GM12878 (cell line): Measurements from ENCODE around the gene TBC1D1. TPM values are rescaled to one million over a fixed set of nuclear protein-coding genes. Genes with fewer than 3 reads are reported as not detected.

Experiments used
- ATAC-seq: fragments of 200-7000 bp; cut with Tn5 transposase; 3 replicates; pipeline ENCODE4 v1.9.1; 2020; ENCODE audit warnings: mild to moderate bottlenecking, moderate library complexity
- BruUV-seq: library from RNA; stranded (reverse); fragments of 400-500 nt; replicated peaks from 2 replicates; lab custom pipeline; 2021; lab: Mats Ljungman, UMichigan
- CTCF ChIA-PET: fragments of 300-600 bp; sonication (Branson Sonifier 250); formaldehyde crosslinking; extraction: SDS; loops from one replicate; lab custom pipeline; 2021; ENCODE audit warnings: inconsistent platforms; lab: Yijun Ruan, JAX
- POLR2A ChIA-PET: fragments of 350-600 bp; formaldehyde crosslinking; extraction: SDS; loops from one replicate; lab custom pipeline; 2021; ENCODE audit warnings: inconsistent platforms; lab: Charles Lee
- RAD21 ChIA-PET: fragments of 300-600 bp; sonication (Branson Sonifier 250); formaldehyde crosslinking; loops from one replicate; lab custom pipeline; 2023; ENCODE audit warnings: antibody characterized with exemption; ENCODE audit not compliant: unreplicated experiment; lab: Charles Lee
- SMC1A ChIA-PET: fragments of 300-600 bp; sonication (Branson Sonifier 250); formaldehyde crosslinking; loops from one replicate; lab custom pipeline; 2023; ENCODE audit not compliant: unreplicated experiment, uncharacterized antibody; lab: Charles Lee
- DNase-seq: peaks from one replicate; pipeline ENCODE4 v3.0.0-alpha.2; 2011; ENCODE audit warnings: low read depth, low spot score
- FAIRE-seq: peaks from 3 replicates; lab custom pipeline; 2011; peaks lifted over from hg19 to GRCh38; lab: Jason Lieb, UNC
- H2AFZ ChIP-seq: 2 replicates; pipeline ENCODE4 v1.6.0; 2011; ENCODE audit warnings: low read depth, low read length, control low read depth; ENCODE audit not compliant: control insufficient read depth
- H3K27ac ChIP-seq: 2 replicates; pipeline ENCODE4 v1.5.1; 2011; ENCODE audit warnings: control low read depth; ENCODE audit not compliant: control insufficient read depth, insufficient read depth
- H3K27me3 ChIP-seq, 2 experiments: replicated peaks in 1 of 2; 2 replicates each; pipeline versions ENCODE4 v1.6.0 to v1.6.1; 2011; ENCODE audit warnings: low read length in 1 of 2; ENCODE audit not compliant: control insufficient read depth in 2 of 2, insufficient read depth in 2 of 2
- H3K36me3 ChIP-seq, 2 experiments: 2 replicates each; pipeline ENCODE4 v1.5.1; 2011; ENCODE audit warnings: low read length in 1 of 2; ENCODE audit not compliant: control insufficient read depth in 2 of 2, insufficient read depth in 2 of 2
- H3K4me1 ChIP-seq: 2 replicates; pipeline ENCODE4 v1.6.1; 2011; ENCODE audit warnings: mild to moderate bottlenecking, low read length, moderate library complexity, mixed read lengths; ENCODE audit not compliant: control insufficient read depth, insufficient read depth
- H3K4me2 ChIP-seq: 2 replicates; pipeline ENCODE4 v1.6.0; 2011; ENCODE audit warnings: control low read depth; ENCODE audit not compliant: control insufficient read depth, insufficient read depth
- H3K4me3 ChIP-seq: fragments of 200-600 bp; sonication (generic); 2 replicates; pipeline ENCODE4 v1.5.1; 2016
- H3K79me2 ChIP-seq: 2 replicates; pipeline ENCODE4 v1.6.0; 2011; ENCODE audit warnings: low read length; ENCODE audit not compliant: control insufficient read depth, insufficient read depth
- H3K9ac ChIP-seq: 2 replicates; pipeline ENCODE4 v1.8.0; 2011; ENCODE audit warnings: low read length, control low read depth, mixed read lengths; ENCODE audit not compliant: control insufficient read depth, insufficient read depth
- H3K9me3 ChIP-seq: replicated peaks from 3 replicates; pipeline ENCODE4 v1.5.1; 2011; ENCODE audit warnings: mild to moderate bottlenecking, low read length; ENCODE audit not compliant: control insufficient read depth, insufficient read depth
- H4K20me1 ChIP-seq: 2 replicates; pipeline ENCODE4 v1.6.0; 2011; ENCODE audit not compliant: control insufficient read depth, insufficient read depth
- BACH1 ChIP-seq: fragments of 450-650 bp; IDR thresholded peaks from 2 replicates; pipeline ENCODE4 v1.6.1; 2017; ENCODE audit warnings: mild to moderate bottlenecking, borderline replicate concordance
- DPF2 ChIP-seq: fragments of 450-650 bp; IDR thresholded peaks from 2 replicates; pipeline ENCODE4 v1.6.1; 2017; ENCODE audit warnings: mild to moderate bottlenecking
- GABPA ChIP-seq: IDR thresholded peaks from 2 replicates; pipeline ENCODE4 v1.6.1; 2014; ENCODE audit warnings: antibody characterized with exemption, low read depth, mild to moderate bottlenecking, inconsistent platforms
- GATAD2B ChIP-seq: fragments of 450-650 bp; conservative IDR thresholded peaks from 2 replicates; pipeline ENCODE4 v1.6.1; 2017; ENCODE audit warnings: low read depth, mild to moderate bottlenecking, moderate library complexity
- MXI1 ChIP-seq: fragments of 150-350 bp; IDR thresholded peaks from 2 replicates; pipeline ENCODE4 v1.6.1; 2011; ENCODE audit warnings: low read depth, mild to moderate bottlenecking, inconsistent platforms, low read length, improper control_type of control experiment
- NFIC ChIP-seq: IDR thresholded peaks from 2 replicates; pipeline ENCODE4 v1.6.1; 2012; ENCODE audit warnings: low read depth, mild to moderate bottlenecking, inconsistent platforms, low read length, moderate library complexity
- PAX8 ChIP-seq: fragments of 450-650 bp; IDR thresholded peaks from 2 replicates; pipeline ENCODE4 v1.6.1; 2017; ENCODE audit warnings: mild to moderate bottlenecking, moderate library complexity
- RFX5 ChIP-seq: IDR thresholded peaks from 2 replicates; pipeline ENCODE4 v1.6.1; 2011; ENCODE audit warnings: low read depth, low read length, improper control_type of control experiment
- STAT1 ChIP-seq: fragments of 450-650 bp; conservative IDR thresholded peaks from 2 replicates; pipeline ENCODE4 v1.6.1; 2014; ENCODE audit warnings: antibody characterized with exemption, mild to moderate bottlenecking
- ZBTB11 ChIP-seq: fragments of 450-650 bp; formaldehyde crosslinking; IDR thresholded peaks from 2 replicates; pipeline ENCODE4 v1.5.0; 2022; ENCODE audit warnings: mild to moderate bottlenecking, missing genetic modification characterization
- ZNF217 ChIP-seq: fragments of 450-650 bp; IDR thresholded peaks from 2 replicates; pipeline ENCODE4 v1.6.1; 2017; ENCODE audit warnings: antibody characterized with exemption, mild to moderate bottlenecking
- ZNF24 ChIP-seq: fragments of 450-650 bp; IDR thresholded peaks from 2 replicates; pipeline ENCODE4 v1.6.1; 2017; ENCODE audit warnings: antibody characterized with exemption, mild to moderate bottlenecking
- WGBS: methylation state at CpG from one replicate; pipeline ENCODE4 v1.1.6; 2016; ENCODE audit warnings: low lambda C conversion rate; ENCODE audit not compliant: insufficient replicate concordance, insufficient coverage; ENCODE audit errors: missing lambda C conversion rate; 5-methylcytosine and 5-hydroxymethylcytosine counted together
- in situ Hi-C: fragments of 300-500 bp; cut with MboI; formaldehyde crosslinking; loops from 9 replicates; pipeline ENCODE4 v1.14.3; 2018; ENCODE audit warnings: mixed read lengths
- intact Hi-C: fragments of 100-400 bp; cut with micrococcal nuclease; formaldehyde crosslinking; loops from one replicate; pipeline ENCODE4 v1.14.2; 2022; ENCODE audit not compliant: unreplicated experiment
- polyA plus RNA-seq, 11 experiments: library from polyadenylated mRNA; depleted of rRNA in 4 of 11; unstranded in 6 of 11; stranded (reverse) in 5 of 11; fragments of >200 nt; fragmentation: Nextera tagmentation in 4 of 11; fragmentation: Illumina TruSeq in 1 of 11; extraction: Ambion mirVana in 4 of 11; extraction: Trizol in 1 of 11; gene quantifications; 1 replicate in 1 of 11; 2 replicates in 10 of 11; pipeline versions ENCODE4 v1.2.1 to v1.2.3, GENCODE V29; 2011 to 2016; ENCODE audit warnings: inconsistent platforms in 2 of 11, missing spikeins in 2 of 11, low read depth in 1 of 11
- total RNA-seq, 4 experiments: library from RNA; depleted of rRNA in 3 of 4; stranded (reverse); fragments of >200 nt in 3 of 4; fragmentation: Illumina TruSeq in 1 of 4; extraction: Trizol in 1 of 4; gene quantifications; 2 replicates each; pipeline versions ENCODE4 v1.2.1 to v1.2.3, GENCODE V29; 2013 to 2021
- TF ChIP-seq, protein P1 (sequence below): fragments of 450-650 bp; formaldehyde crosslinking; IDR thresholded peaks from 2 replicates; pipeline ENCODE4 v1.4.0; 2020; ENCODE audit warnings: mild to moderate bottlenecking, moderate library complexity
- TF ChIP-seq, protein P2 (sequence below): IDR thresholded peaks from 2 replicates; pipeline ENCODE4 v1.6.1; 2012; ENCODE audit warnings: low read depth, low read length, improper control_type of control experiment

TBC1D1 gene
- total and polyA plus RNA-seq, 10 of the 15 experiments (the other 5 are each of a cell fraction or from before 2014, with no cell fraction given) = 5.3 to 102 (median 57.8) TPM

- FAIRE-seq (no peak), ATAC-seq (no peak), DNase-seq (no peak)
- no peaks in the 10 kb centered on the region for H3K27me3 ChIP-seq
- no peak overlapping the region for H3K4me2 ChIP-seq
- ChIA-PET RAD21 (interaction anchor here (1.1 kb wide), 1 partner anchor 56 kb away, joined by 3 read pairs; no protein-coding TSS in a partner anchor), CTCF (interaction anchor here (1.5 to 2.0 kb wide), 3 partner anchors 11 to 491 kb away, joined by 5 to 8 read pairs (median 6); no protein-coding TSS in a partner anchor), POLR2A (no interaction called here), SMC1A (interaction anchor here (1.2 kb wide), 1 partner anchor 177 kb away, joined by 3 read pairs; no protein-coding TSS in a partner anchor)
- no peaks in the 10 kb centered on the region for H3K4me1 ChIP-seq
- intact Hi-C loops = no loop called here
- no peak overlapping the region for H2AFZ ChIP-seq
- no peak overlapping the region for H3K9ac ChIP-seq
- in situ Hi-C loops = no loop called here
- no peak for TF ChIP-seq GABPA
- no peak for TF ChIP-seq STAT1
- TF ChIP-seq PAX8 = no peak
- no peak for TF ChIP-seq BACH1
- no peak for TF ChIP-seq ZNF24
- TF ChIP-seq, protein P1, sequence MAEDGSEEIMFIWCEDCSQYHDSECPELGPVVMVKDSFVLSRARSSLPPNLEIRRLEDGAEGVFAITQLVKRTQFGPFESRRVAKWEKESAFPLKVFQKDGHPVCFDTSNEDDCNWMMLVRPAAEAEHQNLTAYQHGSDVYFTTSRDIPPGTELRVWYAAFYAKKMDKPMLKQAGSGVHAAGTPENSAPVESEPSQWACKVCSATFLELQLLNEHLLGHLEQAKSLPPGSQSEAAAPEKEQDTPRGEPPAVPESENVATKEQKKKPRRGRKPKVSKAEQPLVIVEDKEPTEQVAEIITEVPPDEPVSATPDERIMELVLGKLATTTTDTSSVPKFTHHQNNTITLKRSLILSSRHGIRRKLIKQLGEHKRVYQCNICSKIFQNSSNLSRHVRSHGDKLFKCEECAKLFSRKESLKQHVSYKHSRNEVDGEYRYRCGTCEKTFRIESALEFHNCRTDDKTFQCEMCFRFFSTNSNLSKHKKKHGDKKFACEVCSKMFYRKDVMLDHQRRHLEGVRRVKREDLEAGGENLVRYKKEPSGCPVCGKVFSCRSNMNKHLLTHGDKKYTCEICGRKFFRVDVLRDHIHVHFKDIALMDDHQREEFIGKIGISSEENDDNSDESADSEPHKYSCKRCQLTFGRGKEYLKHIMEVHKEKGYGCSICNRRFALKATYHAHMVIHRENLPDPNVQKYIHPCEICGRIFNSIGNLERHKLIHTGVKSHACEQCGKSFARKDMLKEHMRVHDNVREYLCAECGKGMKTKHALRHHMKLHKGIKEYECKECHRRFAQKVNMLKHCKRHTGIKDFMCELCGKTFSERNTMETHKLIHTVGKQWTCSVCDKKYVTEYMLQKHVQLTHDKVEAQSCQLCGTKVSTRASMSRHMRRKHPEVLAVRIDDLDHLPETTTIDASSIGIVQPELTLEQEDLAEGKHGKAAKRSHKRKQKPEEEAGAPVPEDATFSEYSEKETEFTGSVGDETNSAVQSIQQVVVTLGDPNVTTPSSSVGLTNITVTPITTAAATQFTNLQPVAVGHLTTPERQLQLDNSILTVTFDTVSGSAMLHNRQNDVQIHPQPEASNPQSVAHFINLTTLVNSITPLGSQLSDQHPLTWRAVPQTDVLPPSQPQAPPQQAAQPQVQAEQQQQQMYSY (CRISPR knock-in tag) = no peak
- no peak for TF ChIP-seq MXI1
- TF ChIP-seq GATAD2B = no peak
- TF ChIP-seq RFX5 = no peak
- TF ChIP-seq ZNF217 = no peak
- TF ChIP-seq ZBTB11 (CRISPR knock-in tag) = no peak
- no peak for TF ChIP-seq NFIC
- TF ChIP-seq, protein P2, sequence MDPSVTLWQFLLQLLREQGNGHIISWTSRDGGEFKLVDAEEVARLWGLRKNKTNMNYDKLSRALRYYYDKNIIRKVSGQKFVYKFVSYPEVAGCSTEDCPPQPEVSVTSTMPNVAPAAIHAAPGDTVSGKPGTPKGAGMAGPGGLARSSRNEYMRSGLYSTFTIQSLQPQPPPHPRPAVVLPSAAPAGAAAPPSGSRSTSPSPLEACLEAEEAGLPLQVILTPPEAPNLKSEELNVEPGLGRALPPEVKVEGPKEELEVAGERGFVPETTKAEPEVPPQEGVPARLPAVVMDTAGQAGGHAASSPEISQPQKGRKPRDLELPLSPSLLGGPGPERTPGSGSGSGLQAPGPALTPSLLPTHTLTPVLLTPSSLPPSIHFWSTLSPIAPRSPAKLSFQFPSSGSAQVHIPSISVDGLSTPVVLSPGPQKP = no peak
- no peak for TF ChIP-seq DPF2
- H3K79me2 ChIP-seq = no peaks in the 10 kb centered on the region
- no peaks in the 10 kb centered on the region for H3K36me3 ChIP-seq
- WGBS = 76% methylated on average over 5 of the region's 5 CpGs
- H3K27ac ChIP-seq = no peak overlapping the region
- H4K20me1 ChIP-seq = no peaks in the 10 kb centered on the region
- H3K9me3 ChIP-seq = no peaks in the 10 kb centered on the region; the same call in 2 of the 3 replicates
- H3K4me3 ChIP-seq = no peak overlapping the region
- BruUV-seq = no TSS peak
Measured at GRCh38 chr4:38185406-38186144, 294.7 kb downstream of the TBC1D1 start.
